ENCODE data around the gene FOXD4L1.
"Not testable (repeated sequence)": the region's sequence is repeated elsewhere in the genome, so short reads cannot be mapped to it uniquely, and the experiment has no call there.

GRCh38 chr2:113527350-113528045 is 29.0 kb downstream of the FOXD4L1 start:
- not testable (repeated sequence) for TF ChIP-seq POLR2A (IDR thresholded peaks at IDR 0.05)
- peak in 3 of 6 experiments; percentile 12 to 22 (median 14) for TF ChIP-seq CTCF (IDR thresholded peaks at IDR 0.05)
